Ecto neural progenitor cell (in vitro differentiated cells): ENCODE results near the gene ITGA1.
A peak's percentile ranks its signal among the peaks of the same experiment; 100 is the strongest.
"Not testable (repeated sequence)": the region's sequence is repeated elsewhere in the genome, so short reads cannot be mapped to it uniquely, and the experiment has no call there.

Experiments used
- DNase-seq: peaks from one replicate; pipeline ENCODE4 v3.0.0-alpha.2; 2018; ENCODE audit warnings: low spot score

ITGA1 gene

DNA sequence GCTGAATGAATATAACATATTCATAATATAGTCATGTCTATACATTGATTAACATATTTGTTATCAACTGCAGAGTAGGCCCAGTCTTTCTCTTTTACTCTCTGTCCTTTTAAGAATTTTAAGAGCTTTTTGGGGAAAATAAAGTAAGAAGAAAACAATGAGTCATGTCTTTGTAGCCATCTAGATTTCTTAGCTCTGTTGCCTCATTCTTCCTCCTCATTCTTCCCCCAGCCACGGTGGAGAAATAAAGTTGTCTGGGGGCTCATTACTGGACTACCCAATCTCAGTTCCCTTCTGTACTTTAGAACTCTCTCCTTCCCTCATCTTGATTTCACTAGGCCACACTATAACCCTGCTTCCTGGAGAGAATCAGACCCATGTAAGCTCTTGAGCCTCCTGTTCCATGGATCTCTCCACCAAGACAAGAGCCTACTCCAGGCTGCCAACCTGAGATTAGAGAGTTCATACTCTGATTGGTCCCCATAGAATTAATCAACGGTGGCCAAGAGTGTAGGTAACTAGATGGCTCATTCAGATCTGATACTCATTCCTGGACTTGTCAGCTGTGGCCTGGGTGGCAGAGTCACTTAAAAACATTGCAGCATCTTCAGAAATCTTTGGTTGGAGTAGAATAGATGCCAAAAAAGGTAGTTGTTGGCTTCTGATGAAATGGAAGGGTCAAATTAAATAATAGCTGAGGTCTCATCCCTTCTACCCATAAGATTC is 44.2 kb downstream of the ITGA1 start:
- DNase-seq, result no peak

DNA sequence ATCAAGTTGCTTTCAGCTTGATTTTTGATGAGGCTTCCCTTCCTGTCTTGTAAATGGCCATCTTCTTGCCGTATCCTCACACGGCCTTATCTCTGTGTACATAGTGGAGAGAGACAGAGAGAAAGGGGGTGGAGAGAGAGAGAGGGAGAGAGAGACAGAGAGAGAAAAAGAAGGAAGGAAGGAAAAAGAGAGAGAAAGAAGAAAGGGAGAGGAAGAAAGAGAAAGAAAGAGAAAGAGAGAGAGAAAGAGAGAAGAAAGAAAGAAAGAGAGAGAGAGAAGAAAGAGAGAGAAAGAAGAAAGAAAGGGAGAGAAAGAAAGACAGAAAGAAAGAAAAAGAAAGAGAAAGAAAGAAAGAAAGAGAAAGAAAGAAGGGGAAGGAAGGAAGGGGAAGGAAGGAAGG is 46.6 kb downstream of the ITGA1 start:
- DNase-seq, result no peak

DNA sequence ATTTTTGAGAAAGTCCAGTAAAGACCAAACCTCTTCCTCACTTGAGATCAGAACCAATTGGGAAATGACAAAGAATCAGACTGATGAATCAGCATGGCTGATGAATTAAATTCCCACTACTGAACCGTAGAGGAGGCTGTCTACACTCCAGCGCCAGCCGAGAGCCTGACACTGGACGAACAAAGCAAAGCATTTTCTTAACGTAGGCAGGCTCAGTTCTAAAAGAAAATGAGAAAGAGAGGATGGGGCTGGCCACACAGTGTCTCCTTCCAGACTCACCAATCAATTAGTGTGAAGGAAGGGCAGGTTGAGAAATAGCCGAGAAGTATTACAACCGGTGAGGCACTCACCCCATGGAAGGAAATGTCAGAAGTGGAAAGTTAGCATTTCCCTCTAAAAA is 49.4 kb downstream of the ITGA1 start:
- peak; percentile 43 for DNase-seq

DNA sequence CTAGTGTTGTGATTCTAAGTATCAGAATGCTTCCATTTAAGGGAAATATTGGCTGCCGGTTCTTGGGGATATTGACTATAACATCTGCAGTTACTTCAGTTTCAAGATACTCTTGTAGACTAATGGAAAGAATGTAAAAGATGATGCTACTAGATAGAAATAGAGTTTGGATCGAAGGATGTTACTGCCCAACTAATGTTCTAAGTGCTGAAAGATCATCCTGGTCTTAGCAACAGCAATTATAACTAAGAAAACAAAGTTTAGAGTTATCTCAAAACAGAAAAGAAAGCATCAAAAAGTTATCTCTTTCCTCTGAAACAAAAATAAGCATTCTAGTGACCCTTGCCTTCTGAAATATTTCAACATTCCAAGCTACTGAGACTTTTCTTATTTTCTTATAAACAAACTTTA is 49.9 kb downstream of the ITGA1 start:
- DNase-seq, result no peak

DNA sequence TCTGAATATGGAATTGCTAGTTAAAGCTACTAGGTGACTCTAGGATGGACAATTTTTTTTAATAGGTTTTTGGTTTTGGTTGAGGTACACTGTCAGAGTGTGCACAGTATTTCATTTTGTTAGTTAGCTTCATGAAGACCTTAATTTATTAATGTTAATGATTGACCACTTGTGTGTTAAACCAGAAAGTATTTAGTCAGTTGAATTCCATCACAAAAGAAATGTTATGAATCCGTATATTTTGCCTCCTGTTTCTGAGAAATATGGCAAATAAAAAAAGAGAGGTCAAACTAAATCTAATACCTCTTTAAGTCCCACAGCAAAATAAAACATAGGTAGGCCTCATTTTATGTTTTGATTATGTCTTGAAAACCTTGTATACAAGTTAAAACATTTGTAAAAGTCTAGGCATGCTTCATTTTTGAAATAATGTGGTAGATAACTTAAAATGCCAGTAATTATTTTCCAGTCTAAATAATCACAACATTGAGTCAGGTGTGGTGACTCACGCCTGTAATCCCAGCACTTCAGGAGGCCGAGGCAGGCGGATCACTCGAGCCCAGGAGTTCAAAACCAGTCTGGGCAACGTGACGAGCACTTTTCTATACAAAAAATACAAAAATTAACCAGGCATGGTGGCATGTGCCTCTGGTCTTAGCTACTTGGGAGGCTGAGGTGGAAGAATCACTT is 50.8 kb downstream of the ITGA1 start:
- no peak for DNase-seq

DNA sequence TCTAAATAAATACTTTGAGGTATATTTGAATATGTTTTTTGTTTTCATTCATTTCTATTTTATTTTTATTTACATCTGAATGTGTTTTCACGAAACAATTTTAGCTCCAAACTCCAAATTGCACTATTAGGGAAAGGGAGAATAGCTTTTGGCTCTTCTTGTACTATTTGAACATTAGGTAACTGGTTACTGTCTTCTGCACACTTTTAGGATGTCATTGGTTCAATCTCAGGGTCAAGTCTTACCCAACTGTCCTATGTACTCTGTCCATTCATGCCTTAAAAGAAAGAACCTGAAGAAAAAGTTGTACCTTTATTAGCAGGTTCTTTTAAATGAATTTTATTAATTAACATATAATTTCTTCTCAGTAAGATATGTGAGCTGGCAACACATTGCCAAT is 51.6 kb downstream of the ITGA1 start:
- DNase-seq, result no peak

DNA sequence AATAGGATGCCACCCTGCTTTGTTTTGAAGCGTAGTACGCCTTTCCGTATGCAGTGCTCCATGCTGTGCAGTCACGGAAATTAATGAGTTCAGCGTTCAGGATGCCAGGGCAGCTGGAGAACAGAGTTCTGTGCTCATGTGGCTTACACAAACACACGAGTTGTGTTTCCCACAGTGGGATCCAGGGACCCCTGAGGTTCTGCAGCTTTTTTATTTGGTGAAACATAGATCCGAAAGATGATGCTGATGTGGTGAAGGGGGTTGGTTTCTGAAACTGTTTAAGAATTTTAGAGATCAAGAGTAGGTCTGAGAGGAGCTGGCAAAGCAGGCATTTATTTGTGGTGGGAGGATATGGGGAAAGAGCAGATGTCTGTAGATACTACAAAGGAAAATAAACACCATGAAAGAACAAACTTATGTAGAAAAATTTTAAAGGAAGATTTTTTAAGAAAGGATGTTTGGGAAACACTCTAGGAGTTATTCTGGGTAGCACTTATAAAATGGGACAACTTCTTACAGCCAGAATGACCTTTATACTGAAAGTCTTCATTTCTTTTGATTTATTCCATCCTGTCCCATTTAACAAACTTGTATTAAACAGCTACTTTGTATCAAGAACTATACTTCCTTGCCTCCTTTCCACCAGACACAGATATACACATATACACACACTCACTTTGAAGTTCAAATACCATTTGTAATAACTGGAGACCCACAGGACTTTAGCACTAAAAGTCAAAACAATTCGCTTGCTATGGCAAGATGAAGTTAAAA is 52.7 kb downstream of the ITGA1 start:
- no peak for DNase-seq

DNA sequence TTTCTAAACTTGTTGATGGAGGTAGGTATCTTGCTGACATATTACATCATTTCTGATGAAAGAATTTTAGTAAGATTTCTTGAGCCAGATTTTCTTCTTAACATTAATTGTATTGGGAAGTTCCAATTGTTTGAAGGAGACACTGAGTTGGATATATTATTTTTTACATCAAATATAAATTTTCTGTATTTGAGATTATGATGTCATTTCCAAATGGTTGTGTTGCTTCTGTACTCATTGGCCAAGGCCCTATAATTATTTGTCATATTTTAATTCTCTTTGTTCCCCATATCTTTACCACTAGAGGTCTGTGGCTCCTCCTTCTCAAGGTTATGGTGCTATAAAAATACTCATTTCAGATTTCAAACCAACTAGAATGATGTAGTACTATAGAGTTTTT is 53.4 kb downstream of the ITGA1 start:
- DNase-seq, result no peak

DNA sequence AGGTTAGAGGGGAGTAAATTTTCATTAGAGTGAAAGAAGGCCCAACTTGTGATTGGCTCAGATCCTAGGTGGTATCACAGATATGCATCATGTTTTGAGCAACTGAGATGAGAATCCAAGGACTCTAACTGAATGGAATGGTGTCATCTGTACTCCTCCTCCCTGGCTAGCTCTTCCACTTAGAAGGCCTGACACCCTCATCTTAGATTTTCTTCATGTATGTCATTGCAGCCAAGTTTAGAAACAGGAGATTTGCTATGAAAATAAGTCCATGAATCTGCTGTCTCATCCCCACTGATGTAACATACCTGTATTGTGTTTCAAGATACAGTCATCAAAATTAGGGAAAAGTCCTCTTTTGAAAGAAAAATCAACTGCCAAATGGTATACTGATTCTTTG is 54.4 kb downstream of the ITGA1 start:
- DNase-seq, result no peak

DNA sequence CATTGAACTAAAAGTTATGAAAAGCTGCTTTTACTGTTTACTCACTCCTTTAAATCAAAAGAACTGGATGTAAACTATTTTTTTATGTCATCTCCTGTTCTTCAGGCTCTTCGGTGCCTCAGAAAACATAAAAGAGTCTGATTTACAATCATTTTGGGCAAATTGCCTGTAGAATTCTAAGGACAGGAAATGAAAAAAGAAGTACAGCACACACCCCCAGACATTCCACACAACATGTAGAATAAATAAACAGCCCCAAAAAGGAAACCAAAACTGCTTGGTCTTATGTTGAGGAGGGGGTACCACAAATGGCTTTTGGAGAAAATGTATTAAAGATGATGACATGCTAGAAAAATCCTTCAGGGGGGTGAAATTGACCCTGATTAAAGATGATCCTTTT is 57.2 kb downstream of the ITGA1 start:
- no peak for DNase-seq

DNA sequence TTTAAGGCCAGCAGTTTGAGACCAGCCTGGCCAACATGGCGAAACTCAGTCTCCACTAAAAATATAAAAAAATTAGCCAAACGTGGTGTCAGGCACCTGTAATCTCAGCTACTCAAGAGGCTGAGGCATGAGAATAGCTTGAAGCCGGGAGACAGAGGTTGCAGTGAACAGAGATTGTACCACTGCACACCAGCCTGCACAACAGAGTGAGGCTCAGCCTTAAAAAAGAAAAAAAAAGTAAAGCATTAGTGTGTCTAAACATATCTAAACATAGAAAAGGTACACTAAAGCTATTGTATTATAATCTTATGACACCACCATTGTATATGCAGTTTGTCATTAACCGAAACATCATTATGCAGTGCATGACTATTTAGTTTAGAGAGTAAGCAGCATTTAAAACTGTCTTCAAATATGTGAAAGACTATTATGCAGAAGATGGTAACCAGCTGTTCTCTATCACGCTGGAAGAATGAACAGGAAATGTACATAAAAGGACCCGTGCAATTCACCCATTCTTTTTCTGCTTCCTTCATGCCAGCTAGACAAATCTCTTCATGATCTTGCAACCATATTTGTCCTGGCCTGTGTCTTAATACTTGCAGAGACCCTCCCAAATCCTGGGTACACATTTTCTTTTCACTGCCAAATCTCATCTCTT is 58.6 kb downstream of the ITGA1 start:
- DNase-seq, result no peak

DNA sequence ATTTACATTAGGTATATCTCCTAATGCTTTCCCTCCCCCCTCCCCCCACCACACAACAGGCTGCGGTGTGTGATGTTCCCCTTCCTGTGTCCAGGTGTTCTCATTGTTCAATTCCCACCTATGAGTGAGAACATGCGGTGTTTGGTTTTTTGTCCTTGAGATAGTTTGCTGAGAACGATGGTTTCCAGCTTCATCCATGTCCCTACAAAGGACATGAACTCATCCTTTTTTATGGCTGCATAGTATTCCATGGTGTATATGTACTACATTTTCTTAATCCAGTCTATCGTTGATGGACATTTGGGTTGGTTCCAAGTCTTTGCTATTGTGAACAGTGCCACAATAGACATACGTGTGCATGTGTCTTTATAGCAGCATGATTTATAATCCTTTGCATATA is 61.0 kb downstream of the ITGA1 start:
- DNase-seq, result not testable (repeated sequence)

DNA sequence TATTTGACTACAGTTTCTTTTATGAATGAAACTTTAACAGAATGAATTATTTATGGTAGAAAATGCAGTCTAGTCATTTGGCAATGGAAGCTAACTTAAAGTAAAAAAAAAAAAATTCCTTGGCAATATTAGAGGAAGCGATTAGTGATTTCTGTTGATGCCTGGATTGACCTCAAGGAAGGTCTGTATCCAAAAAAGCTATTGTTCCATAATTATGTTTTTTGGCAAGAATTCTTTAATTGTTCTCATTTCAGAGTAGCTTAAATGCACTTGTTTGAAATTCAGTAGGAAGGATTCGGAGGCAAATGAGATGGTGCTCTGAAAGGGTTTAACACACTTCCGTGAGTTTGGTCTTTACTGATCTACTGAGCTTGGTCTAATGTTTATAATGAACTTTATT is 61.8 kb downstream of the ITGA1 start:
- DNase-seq, result no peak

DNA sequence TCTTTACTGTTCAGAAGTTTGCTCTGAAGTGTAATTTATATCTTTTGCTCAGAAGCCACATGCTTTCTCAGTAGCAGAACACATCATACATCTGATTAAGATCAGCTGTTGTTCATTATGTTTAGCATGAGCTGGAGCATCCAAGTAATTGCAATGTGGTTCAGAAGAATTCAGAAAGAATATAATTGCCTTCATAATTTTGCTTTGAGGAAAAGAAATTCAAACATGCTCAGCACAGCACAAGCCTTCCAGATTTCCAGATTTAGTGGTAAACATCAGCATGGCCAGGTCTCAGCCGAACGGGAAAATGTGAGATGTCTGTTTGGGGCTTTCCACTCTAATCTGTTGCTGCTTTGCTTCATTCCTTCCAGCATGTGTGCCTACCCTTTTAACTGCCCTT is 65.9 kb downstream of the ITGA1 start:
- no peak for DNase-seq

DNA sequence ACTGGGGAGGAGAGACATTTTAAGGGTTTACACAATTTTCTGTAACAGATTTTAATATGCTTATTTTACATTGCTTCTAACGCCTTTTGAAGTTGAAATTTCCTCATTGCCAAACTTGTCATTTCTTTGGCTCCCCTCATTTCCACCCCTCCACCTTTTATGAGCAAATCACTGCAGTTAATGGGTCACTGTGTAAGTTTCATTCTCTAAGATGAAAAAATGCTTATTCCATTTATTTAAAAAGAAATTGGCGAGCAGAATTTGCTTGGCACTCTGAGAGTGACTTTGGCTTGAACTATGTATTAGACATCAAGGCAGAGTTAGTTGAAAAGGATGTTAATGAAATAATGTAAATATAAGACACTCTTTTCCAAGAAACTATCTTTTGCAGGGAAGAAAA is 66.6 kb downstream of the ITGA1 start:
- DNase-seq, result no peak

DNA sequence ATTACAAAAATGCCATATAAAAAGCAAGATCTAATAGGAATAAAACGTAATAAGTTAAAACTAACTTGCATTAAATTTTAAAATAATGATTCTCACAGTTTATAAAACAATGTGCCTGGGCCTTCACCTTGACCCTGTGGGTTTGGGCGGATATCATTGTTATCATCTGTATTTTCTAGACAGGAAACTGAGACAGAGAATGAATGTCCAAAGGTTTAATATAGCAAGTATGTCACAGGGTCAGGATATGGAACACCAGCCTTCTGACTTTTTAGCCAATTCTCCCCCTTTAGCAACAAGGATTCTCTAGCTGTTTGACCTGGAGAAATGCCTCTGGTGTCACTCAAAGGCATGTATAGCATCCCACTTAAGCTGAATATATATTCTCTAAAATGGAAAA is 67.2 kb downstream of the ITGA1 start:
- DNase-seq, result no peak

DNA sequence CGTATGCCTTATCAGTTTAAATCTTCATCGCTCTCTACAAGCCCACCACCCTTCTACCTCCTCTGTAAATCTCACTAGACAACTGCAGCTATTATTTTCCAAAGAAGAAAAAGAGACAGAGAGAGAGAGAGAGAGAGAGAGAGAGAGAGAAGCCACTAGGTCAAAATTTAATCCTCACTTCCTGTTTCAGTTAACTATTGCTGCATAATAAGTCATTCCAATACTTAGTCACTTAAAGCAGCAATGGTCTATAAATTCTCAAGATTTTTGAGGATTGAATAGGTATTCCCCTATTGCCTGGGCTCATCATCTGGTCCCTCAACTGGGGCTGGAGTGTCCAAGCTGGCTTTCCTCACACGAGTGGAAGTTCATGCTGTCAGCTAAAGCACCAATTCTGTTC is 68.8 kb downstream of the ITGA1 start:
- DNase-seq, result no peak

DNA sequence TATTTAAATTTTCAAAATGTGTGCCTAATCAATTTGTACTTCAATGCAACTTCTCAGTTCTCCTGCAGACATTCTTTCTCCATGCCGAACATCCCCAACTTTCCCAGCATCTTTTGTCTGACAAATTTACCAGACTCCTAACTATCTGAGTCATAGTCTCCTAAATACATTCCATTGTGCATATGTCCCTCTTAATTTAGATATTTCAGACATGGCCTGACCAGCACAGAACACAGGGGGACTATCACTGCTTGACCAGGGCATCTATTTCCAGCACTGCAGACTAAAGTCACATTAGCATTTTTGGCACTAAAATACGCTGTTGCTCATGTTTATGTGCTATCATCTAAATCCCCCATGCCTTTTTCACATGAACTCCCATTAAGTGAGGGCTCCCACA is 71.9 kb downstream of the ITGA1 start:
- DNase-seq, result no peak

DNA sequence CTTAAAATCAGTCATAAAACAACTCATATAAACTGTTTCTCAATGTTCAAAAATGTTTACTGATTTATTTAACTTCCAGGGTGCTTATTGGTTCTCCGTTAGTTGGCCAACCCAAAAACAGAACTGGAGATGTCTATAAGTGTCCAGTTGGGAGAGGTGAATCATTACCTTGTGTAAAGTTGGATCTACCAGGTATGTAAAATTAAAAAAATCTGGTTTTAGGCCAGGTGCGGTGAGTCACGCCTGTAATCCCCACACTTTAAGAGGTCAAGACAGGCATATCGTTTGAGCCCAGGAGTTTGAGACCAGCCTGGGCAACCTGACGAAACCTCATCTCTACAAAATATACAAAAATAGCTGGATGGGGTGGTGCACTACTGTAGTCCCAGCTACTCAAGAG is 73.7 kb downstream of the ITGA1 start:
- DNase-seq, result no peak

DNA sequence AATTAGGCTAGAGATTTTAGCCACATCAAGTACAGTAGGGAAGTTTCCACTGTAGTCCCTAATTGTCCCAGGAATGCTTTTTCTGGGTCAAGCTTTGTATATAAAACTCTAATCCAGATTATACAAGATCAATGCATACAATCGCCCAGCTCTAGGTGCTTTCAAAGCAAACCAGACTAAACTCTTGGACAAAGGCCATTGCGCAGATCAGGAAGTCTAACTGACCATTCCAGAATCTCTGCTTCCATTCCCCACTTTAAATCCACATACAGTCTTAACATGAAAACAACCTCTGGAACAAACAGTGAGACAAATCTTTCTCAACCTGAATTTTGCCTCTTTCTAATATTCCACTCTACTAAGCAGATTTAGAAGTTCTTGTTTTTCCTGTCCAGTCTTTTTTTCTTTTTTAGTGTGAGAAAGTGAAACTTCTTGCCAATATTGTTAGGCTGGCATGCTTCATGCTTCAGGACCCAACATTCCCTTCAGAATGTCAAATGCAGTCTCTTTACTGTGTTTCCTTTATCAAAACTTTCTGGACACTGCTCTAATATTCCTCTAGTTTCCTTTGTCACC is 76.1 kb downstream of the ITGA1 start:
- DNase-seq, result no peak

DNA sequence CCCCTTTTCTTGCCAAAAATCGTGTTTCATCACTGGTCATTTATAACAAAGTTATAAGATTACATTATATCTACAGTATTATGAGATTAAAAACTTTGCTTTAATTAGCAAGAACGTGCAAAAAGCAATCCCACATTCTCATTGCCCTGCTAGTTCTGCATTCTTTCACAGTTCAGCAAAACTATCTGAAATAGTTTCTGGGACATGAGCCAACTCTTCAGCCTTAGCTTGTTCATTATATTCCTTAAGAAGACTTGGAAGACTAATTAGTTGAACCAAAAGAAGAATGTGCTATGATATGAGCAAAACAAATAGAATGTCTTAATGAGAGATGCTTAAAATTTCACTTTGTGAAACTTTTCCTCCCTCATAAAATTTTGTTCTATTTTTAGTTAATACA is 76.7 kb downstream of the ITGA1 start:
- DNase-seq, result no peak

DNA sequence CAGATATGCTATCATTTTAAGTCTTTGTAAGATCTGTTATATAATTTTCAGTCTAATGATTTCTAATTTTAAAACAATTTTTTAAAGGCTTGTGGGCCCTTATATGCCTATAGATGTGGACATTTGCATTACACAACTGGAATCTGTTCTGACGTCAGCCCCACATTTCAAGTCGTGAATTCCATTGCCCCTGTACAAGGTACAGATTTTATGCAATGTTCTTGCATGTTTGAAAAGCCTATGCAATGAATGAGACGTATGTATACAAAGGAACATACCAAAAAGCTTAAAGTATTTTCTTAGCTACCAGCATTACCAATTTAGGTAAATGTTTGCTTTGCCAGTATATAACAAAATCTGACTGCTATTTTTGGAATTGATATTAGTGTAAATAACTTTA is 77.2 kb downstream of the ITGA1 start:
- no peak for DNase-seq
